ENCODE results near the gene SNRNP27. TPM values are rescaled to one million over a fixed set of nuclear protein-coding genes. Genes with fewer than 3 reads are reported as not detected.
A peak's percentile ranks its signal among the peaks of the same experiment; 100 is the strongest.

The SNRNP27 gene
- total and polyA plus RNA-seq, 9 of the 15 experiments (the other 6 are each of a cell fraction or from before 2014, with no cell fraction given), result 29.2 to 102 (median 65.7) TPM

- TF ChIP-seq ZBTB40 (IDR thresholded peaks at IDR 0.05) (peak; percentile 35; the same call in 1 of the 2 replicates), ZBTB40 (CRISPR knock-in tag; IDR thresholded peaks at IDR 0.05) (no peak), ZNF318 (IDR thresholded peaks at IDR 0.05; ENCODE audit: borderline replicate concordance in 1 of 2, low read depth in 1 of 2) (peak in 1 of 2 experiments; percentile 72; a peak in 1 of 4 replicates), CEBPB (tag; IDR thresholded peaks at IDR 0.05) (peak; percentile 80), BRCA1 (IDR thresholded peaks at IDR 0.05) (no peak), BRCA1 (CRISPR knock-in tag; IDR thresholded peaks at IDR 0.05) (no peak), NFATC3 (IDR thresholded peaks at IDR 0.05) (0 out of 2 replicates have a peak, but pooled peaks have one; percentile 77), TCF3 (CRISPR knock-in tag; IDR thresholded peaks at IDR 0.05) (0 out of 2 replicates have a peak, but pooled peaks have one; percentile 37), MECOM (CRISPR knock-in tag; IDR thresholded peaks at IDR 0.05) (peak; percentile 59; the same call in 1 of the 2 replicates)
These were observed 40.3 kb downstream of the SNRNP27 start (continued) for GRCh38 chr2:69933839-69934613.
